Measurements from ENCODE around the gene BBLN.

Gene BBLN

GRCh38 chr9:128192601-128193371 is 32.7 kb downstream of the BBLN start:
- no peak for DNase-seq

- no peak for DNase-seq
These were observed 33.5 kb downstream of the BBLN start for GRCh38 chr9:128193469-128194096.

GRCh38 chr9:128201441-128202369 is 41.6 kb downstream of the BBLN start:
- no peak for DNase-seq

GRCh38 chr9:128202648-128203023 is 42.6 kb downstream of the BBLN start:
- DNase-seq, result no peak

- DNase-seq, result peak; percentile 87
These were observed 43.1 kb downstream of the BBLN start, which contains the start of gene DNM1 for GRCh38 chr9:128203024-128203706. Gene DNM1 (plus strand): TSS chr9:128203379. CDS start chr9:128203471, 92 bp downstream.

GRCh38 chr9:128203707-128204551 is 43.9 kb downstream of the BBLN start:
- DNase-seq, result peak; percentile 65

GRCh38 chr9:128204858-128205257 is 44.8 kb downstream of the BBLN start:
- no peak for DNase-seq

- no peak for DNase-seq
These were observed 45.4 kb downstream of the BBLN start for GRCh38 chr9:128205296-128205944.

GRCh38 chr9:128206484-128206883 is 46.4 kb downstream of the BBLN start:
- no peak for DNase-seq

- no peak for DNase-seq
These were observed 47.1 kb downstream of the BBLN start for GRCh38 chr9:128206916-128207910.

- no peak for DNase-seq
These were observed 48.3 kb downstream of the BBLN start for GRCh38 chr9:128208386-128208785.

GRCh38 chr9:128208946-128209669 is 49.0 kb downstream of the BBLN start:
- DNase-seq, result no peak

- no peak for DNase-seq
These were observed 51.3 kb downstream of the BBLN start for GRCh38 chr9:128211186-128211980.

- DNase-seq, result no peak
These were observed 51.9 kb downstream of the BBLN start for GRCh38 chr9:128211981-128212281.

All from activated CD8-positive, alpha-beta memory T cell treated with anti-CD3 and anti-CD28 coated beads for 24 hours (primary cell).